Immature natural killer cell (primary cell): ENCODE data around the gene OXTR. TPM values are rescaled to one million over a fixed set of nuclear protein-coding genes. Genes with fewer than 3 reads are reported as not detected.

ENCODE experiments used
- DNase-seq, 3 donors: peaks; one replicate each; pipeline ENCODE4 v3.0.0; 2022; ENCODE audit warnings: mixed read lengths in 1 of 3
- H3K27ac Mint-ChIP-seq, 6 donors: one replicate each; pipeline ENCODE4 v1.8.0; 2020; ENCODE audit warnings: mixed read lengths in 6 of 6, mild to moderate bottlenecking in 5 of 6, inconsistent platforms in 4 of 6, moderate library complexity in 3 of 6
- H3K27me3 Mint-ChIP-seq, 3 donors: one replicate each; pipeline ENCODE4 v1.8.0; 2020 to 2021; ENCODE audit warnings: low read depth in 3 of 3, mild to moderate bottlenecking in 3 of 3, mixed read lengths in 3 of 3, moderate library complexity in 3 of 3, inconsistent platforms in 1 of 3
- H3K36me3 Mint-ChIP-seq, 3 donors: one replicate each; pipeline ENCODE4 v1.8.0; 2020; ENCODE audit warnings: mixed read lengths in 3 of 3, inconsistent platforms in 2 of 3, mild to moderate bottlenecking in 2 of 3
- H3K4me1 Mint-ChIP-seq, 2 donors: one replicate each; pipeline ENCODE4 v1.8.0; 2020; ENCODE audit warnings: inconsistent platforms in 2 of 2, mild to moderate bottlenecking in 2 of 2, mixed read lengths in 2 of 2, moderate library complexity in 1 of 2
- H3K4me3 Mint-ChIP-seq, 5 donors: one replicate each; pipeline ENCODE4 v1.8.0; 2020; ENCODE audit warnings: mild to moderate bottlenecking in 5 of 5, mixed read lengths in 5 of 5, inconsistent platforms in 3 of 5, moderate library complexity in 3 of 5
- H3K9me3 Mint-ChIP-seq, 6 donors: one replicate each; pipeline ENCODE4 v1.8.0; 2020; ENCODE audit warnings: mild to moderate bottlenecking in 6 of 6, mixed read lengths in 6 of 6, inconsistent platforms in 4 of 6, moderate library complexity in 3 of 6
- polyA plus RNA-seq, 3 donors: library from polyadenylated mRNA; unstranded; fragments of 300-500 nt; fragmentation: Illumina TruSeq; gene quantifications; one replicate each; pipeline ENCODE4 v1.2.3, GENCODE V29; 2021

Gene OXTR
- polyA plus RNA-seq, 3 donors from 2014 or later, result 0.22 TPM; not detected in 2

GRCh38 chr3:8761866-8762265, 7.5 kb downstream of the OXTR start:
- no peak overlapping the region for H3K27ac Mint-ChIP-seq
- no peak for DNase-seq
- H3K4me1 Mint-ChIP-seq, result no peaks in the 10 kb centered on the region
- H3K9me3 Mint-ChIP-seq, result peaks cover 0 to 2% (median 0%) of the 10 kb centered on the region in 6 donors
- peaks cover 2 to 7% (median 5%) of the 10 kb centered on the region in 3 donors for H3K27me3 Mint-ChIP-seq
- no peaks in the 10 kb centered on the region for H3K36me3 Mint-ChIP-seq
- H3K4me3 Mint-ChIP-seq, result no peak overlapping the region

GRCh38 chr3:8760506-8760905, 8.9 kb downstream of the OXTR start:
- Mint-ChIP-seq H3K4me3 (no peak overlapping the region), H3K27me3 (peaks cover 2 to 7% (median 5%) of the 10 kb centered on the region in 3 donors)

GRCh38 chr3:8760091-8760490, 9.3 kb downstream of the OXTR start:
- DNase-seq, result no peak
- Mint-ChIP-seq H3K4me1 (no peaks in the 10 kb centered on the region), H3K4me3 (no peak overlapping the region), H3K9me3 (peaks cover 0 to 2% (median 0%) of the 10 kb centered on the region in 6 donors), H3K36me3 (no peaks in the 10 kb centered on the region), H3K27ac (no peak overlapping the region), H3K27me3 (peaks cover 0 to 6% (median 5%) of the 10 kb centered on the region in 3 donors)

More at GRCh38 chr3:8760506-8760905, 8.9 kb downstream of the OXTR start:
- no peak overlapping the region for H3K27ac Mint-ChIP-seq
- H3K9me3 Mint-ChIP-seq, result peaks cover 0 to 2% (median 0%) of the 10 kb centered on the region in 6 donors
- H3K4me1 Mint-ChIP-seq, result no peaks in the 10 kb centered on the region
- no peaks in the 10 kb centered on the region for H3K36me3 Mint-ChIP-seq
- no peak for DNase-seq

- no peaks in the 10 kb centered on the region for H3K4me1 Mint-ChIP-seq
- H3K4me3 Mint-ChIP-seq, result no peak overlapping the region
- H3K9me3 Mint-ChIP-seq, result peaks cover 0 to 2% (median 0%) of the 10 kb centered on the region in 6 donors
- DNase-seq, result no peak
- H3K27ac Mint-ChIP-seq, result no peak overlapping the region
- no peaks in the 10 kb centered on the region for H3K36me3 Mint-ChIP-seq
- H3K27me3 Mint-ChIP-seq, result peaks cover 0 to 8% (median 5%) of the 10 kb centered on the region in 3 donors
These were observed 10.2 kb downstream of the OXTR start for GRCh38 chr3:8759038-8759707.

GRCh38 chr3:8757551-8758518, 11.6 kb downstream of the OXTR start:
- no peaks in the 10 kb centered on the region for H3K4me1 Mint-ChIP-seq
- no peak for DNase-seq
- no peaks in the 10 kb centered on the region for H3K36me3 Mint-ChIP-seq
- H3K9me3 Mint-ChIP-seq, result no peaks in the 10 kb centered on the region
- no peak overlapping the region for H3K27ac Mint-ChIP-seq
- H3K4me3 Mint-ChIP-seq, result no peak overlapping the region
- peaks cover 0 to 6% (median 5%) of the 10 kb centered on the region in 3 donors for H3K27me3 Mint-ChIP-seq

- Mint-ChIP-seq H3K27me3 (peaks cover 0 to 6% (median 5%) of the 10 kb centered on the region in 3 donors), H3K36me3 (no peaks in the 10 kb centered on the region), H3K27ac (no peak overlapping the region), H3K4me3 (no peak overlapping the region), H3K4me1 (no peaks in the 10 kb centered on the region), H3K9me3 (no peaks in the 10 kb centered on the region)
- DNase-seq, result no peak
These were observed 12.7 kb downstream of the OXTR start for GRCh38 chr3:8756671-8757070.

- DNase-seq, result no peak
- H3K4me1 Mint-ChIP-seq, result no peaks in the 10 kb centered on the region
- H3K36me3 Mint-ChIP-seq, result no peaks in the 10 kb centered on the region
- H3K27ac Mint-ChIP-seq, result no peak overlapping the region
- H3K4me3 Mint-ChIP-seq, result no peak overlapping the region
- H3K27me3 Mint-ChIP-seq, result peaks cover 0 to 6% (median 5%) of the 10 kb centered on the region in 3 donors
- no peaks in the 10 kb centered on the region for H3K9me3 Mint-ChIP-seq
These were observed 13.7 kb downstream of the OXTR start for GRCh38 chr3:8755564-8756237.

- H3K4me3 Mint-ChIP-seq, result no peak overlapping the region
- no peaks in the 10 kb centered on the region for H3K4me1 Mint-ChIP-seq
- no peak overlapping the region for H3K27ac Mint-ChIP-seq
- no peaks in the 10 kb centered on the region for H3K36me3 Mint-ChIP-seq
- no peak for DNase-seq
- peaks cover 0 to 6% (median 4%) of the 10 kb centered on the region in 3 donors for H3K27me3 Mint-ChIP-seq
- H3K9me3 Mint-ChIP-seq, result no peaks in the 10 kb centered on the region
These were observed 14.3 kb downstream of the OXTR start for GRCh38 chr3:8755097-8755496.

GRCh38 chr3:8752832-8753231, 16.6 kb downstream of the OXTR start:
- Mint-ChIP-seq H3K4me3 (no peak overlapping the region), H3K36me3 (no peaks in the 10 kb centered on the region), H3K27me3 (peaks cover 0 to 3% (median 1%) of the 10 kb centered on the region in 3 donors), H3K4me1 (no peaks in the 10 kb centered on the region), H3K9me3 (no peaks in the 10 kb centered on the region), H3K27ac (no peak overlapping the region)
- no peak for DNase-seq

- H3K27ac Mint-ChIP-seq, result no peak overlapping the region
- H3K4me1 Mint-ChIP-seq, result no peaks in the 10 kb centered on the region
- no peaks in the 10 kb centered on the region for H3K36me3 Mint-ChIP-seq
- DNase-seq, result no peak
- peaks cover 0 to 1% (median 0%) of the 10 kb centered on the region in 3 donors for H3K27me3 Mint-ChIP-seq
- no peak overlapping the region for H3K4me3 Mint-ChIP-seq
- H3K9me3 Mint-ChIP-seq, result peaks cover 0 to 2% (median 0%) of the 10 kb centered on the region in 6 donors
These were observed 20.1 kb downstream of the OXTR start for GRCh38 chr3:8749316-8749715.

- H3K27me3 Mint-ChIP-seq, result peaks cover 0 to 3% (median 0%) of the 10 kb centered on the region in 3 donors
- H3K36me3 Mint-ChIP-seq, result no peaks in the 10 kb centered on the region
- no peak overlapping the region for H3K27ac Mint-ChIP-seq
- peaks cover 0 to 2% (median 0%) of the 10 kb centered on the region in 6 donors for H3K9me3 Mint-ChIP-seq
- DNase-seq, result no peak
- H3K4me3 Mint-ChIP-seq, result no peak overlapping the region
- no peaks in the 10 kb centered on the region for H3K4me1 Mint-ChIP-seq
These were observed 22.6 kb downstream of the OXTR start for GRCh38 chr3:8746780-8747345.

- H3K4me1 Mint-ChIP-seq, result no peaks in the 10 kb centered on the region
- DNase-seq, result no peak
- no peak overlapping the region for H3K4me3 Mint-ChIP-seq
- peaks cover 0 to 4% (median 2%) of the 10 kb centered on the region in 3 donors for H3K27me3 Mint-ChIP-seq
- H3K9me3 Mint-ChIP-seq, result peaks cover 0 to 2% (median 0%) of the 10 kb centered on the region in 6 donors
- H3K36me3 Mint-ChIP-seq, result no peaks in the 10 kb centered on the region
- no peak overlapping the region for H3K27ac Mint-ChIP-seq
These were observed 23.6 kb downstream of the OXTR start for GRCh38 chr3:8745619-8746370.

GRCh38 chr3:8743911-8744310, 25.5 kb downstream of the OXTR start:
- Mint-ChIP-seq H3K4me1 (no peaks in the 10 kb centered on the region), H3K4me3 (no peak overlapping the region), H3K27ac (no peak overlapping the region), H3K27me3 (peaks cover 0 to 4% (median 2%) of the 10 kb centered on the region in 3 donors), H3K9me3 (peaks cover 0 to 2% (median 0%) of the 10 kb centered on the region in 6 donors), H3K36me3 (no peaks in the 10 kb centered on the region)
- no peak for DNase-seq
